ENCODE measurements around the gene SLC35E3. TPM values are rescaled to one million over a fixed set of nuclear protein-coding genes. Genes with fewer than 3 reads are reported as not detected.

The SLC35E3 gene
- total RNA-seq: 1.4 and 4.5 TPM in 2 replicates

DNA sequence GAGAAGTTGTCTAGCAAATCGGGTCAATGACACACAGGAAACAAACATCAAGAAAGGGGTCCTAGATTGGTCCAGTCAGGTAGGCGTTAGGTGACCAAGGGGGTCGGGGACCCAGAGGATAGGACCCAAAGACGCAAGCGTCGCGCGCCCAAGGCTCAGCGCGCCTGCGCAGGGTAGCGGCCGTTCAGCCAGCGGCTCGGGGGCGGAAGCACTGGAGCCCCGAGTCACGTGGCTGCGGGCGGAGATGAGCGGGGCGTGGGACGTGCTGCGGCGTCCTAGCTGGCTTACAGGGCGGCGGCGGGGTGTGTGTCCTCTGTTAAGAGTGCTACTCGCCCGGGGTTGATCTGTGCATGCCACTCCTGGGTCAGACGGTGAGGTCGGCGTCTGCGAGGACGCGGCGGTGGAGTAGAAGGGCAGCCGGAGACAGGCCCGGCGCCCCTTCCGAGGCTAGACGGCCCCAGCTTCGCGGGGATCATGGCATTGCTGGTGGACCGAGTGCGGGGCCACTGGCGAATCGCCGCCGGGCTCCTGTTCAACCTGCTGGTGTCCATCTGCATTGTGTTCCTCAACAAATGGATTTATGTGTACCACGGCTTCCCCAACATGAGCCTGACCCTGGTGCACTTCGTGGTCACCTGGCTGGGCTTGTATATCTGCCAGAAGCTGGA lies at the start of gene SLC35E3:
TSS of gene SLC35E3 (plus strand) at position 273 of the 668 bp plus-strand sequence. CDS start at position 475, 202 bp downstream.

DNA sequence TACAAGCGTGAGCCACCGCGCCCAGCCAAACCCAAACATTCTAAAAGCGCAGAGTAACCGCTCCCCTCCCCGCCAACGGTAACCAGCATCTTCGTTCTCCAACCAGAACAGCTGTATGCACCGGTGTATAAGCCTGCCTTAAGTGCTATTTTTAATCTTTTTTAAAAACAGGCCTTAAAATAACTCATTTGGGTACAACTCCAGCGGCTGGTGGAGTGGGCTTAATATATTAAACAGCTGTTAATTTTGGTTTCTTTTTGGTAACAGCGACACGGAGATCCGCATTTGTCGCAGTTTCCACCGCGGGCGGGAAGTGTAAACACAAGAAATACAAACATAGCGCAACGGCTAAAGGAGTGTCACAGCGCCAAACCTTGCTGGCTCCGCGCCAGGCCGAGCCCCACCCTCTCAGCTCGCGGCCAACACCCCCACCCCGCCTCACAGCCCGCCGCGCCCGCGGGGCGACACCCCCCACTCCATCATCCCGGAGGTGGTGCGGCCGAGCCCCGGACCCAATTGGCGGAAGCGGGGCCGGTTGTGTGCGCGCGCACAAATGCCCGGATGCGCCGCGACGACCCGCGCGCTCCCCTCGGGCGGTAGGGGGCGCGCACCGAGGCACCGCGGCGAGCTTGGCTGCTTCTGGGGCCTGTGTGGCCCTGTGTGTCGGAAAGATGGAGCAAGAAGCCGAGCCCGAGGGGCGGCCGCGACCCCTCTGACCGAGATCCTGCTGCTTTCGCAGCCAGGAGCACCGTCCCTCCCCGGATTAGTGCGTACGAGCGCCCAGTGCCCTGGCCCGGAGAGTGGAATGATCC lies 61.8 kb downstream of the SLC35E3 start, which contains the start of gene MDM2:
TSS of gene MDM2 (plus strand) at position 602 of the 812 bp plus-strand sequence. CDS start 301 bp downstream, outside the sequence.

Other genes with a start within 250 kb of the SLC35E3 start
- gene RAP1B, start 135.3 kb upstream of the SLC35E3 start, total RNA-seq: 180 and 296 TPM in 2 replicates
- 72.4 and 91.5 TPM in 2 replicates for gene NUP107, start 59.2 kb upstream of the SLC35E3 start, total RNA-seq
- gene MDM2, start 62.0 kb downstream of the SLC35E3 start, total RNA-seq: 184 and 278 TPM in 2 replicates
- 34.2 and 39.0 TPM in 2 replicates for gene CPM, start 187.0 kb downstream of the SLC35E3 start, total RNA-seq